DND-41 (cell line): ENCODE measurements around the gene RUNX1.

Experiments used
- ATAC-seq: fragments of 200-7000 bp; cut with Tn5 transposase; 3 replicates; pipeline ENCODE4 v1.9.1; 2021; ENCODE audit warnings: low read depth; ENCODE audit not compliant: insufficient read depth
- DNase-seq: peaks from one replicate; pipeline ENCODE4 v3.0.0-alpha.2; 2020
- H2AFZ ChIP-seq: 2 replicates; pipeline ENCODE4 v1.6.0; 2012; ENCODE audit warnings: low read depth, low read length
- H3K27ac ChIP-seq: 2 replicates; pipeline ENCODE4 v1.5.1; 2012; ENCODE audit warnings: low read length, inconsistent platforms
- H3K27me3 ChIP-seq: fragments of 200-600 bp; sonication (generic); 2 replicates; pipeline ENCODE4 v1.6.0; 2012; ENCODE audit warnings: low read length, mild to moderate bottlenecking, inconsistent platforms; ENCODE audit not compliant: insufficient read depth, poor library complexity
- H3K36me3 ChIP-seq: 2 replicates; pipeline ENCODE4 v1.5.1; 2012; ENCODE audit warnings: low read length, inconsistent platforms; ENCODE audit not compliant: insufficient read depth
- H3K4me1 ChIP-seq: 2 replicates; pipeline ENCODE4 v1.5.1; 2012; ENCODE audit warnings: mild to moderate bottlenecking, low read length; ENCODE audit not compliant: insufficient read depth
- H3K4me2 ChIP-seq: 2 replicates; pipeline ENCODE4 v1.6.0; 2012; ENCODE audit warnings: mild to moderate bottlenecking, moderate library complexity, low read length, inconsistent platforms; ENCODE audit not compliant: insufficient read depth
- H3K4me3 ChIP-seq, 2 experiments: fragments of 200-600 bp in 1 of 2; shearing (Covaris generic) in 1 of 2; 2 replicates each; pipeline ENCODE4 v1.5.1; 2012 to 2016; ENCODE audit warnings: inconsistent platforms in 2 of 2, low read length in 2 of 2, mild to moderate bottlenecking in 2 of 2, low read depth in 1 of 2, moderate library complexity in 1 of 2
- H3K79me2 ChIP-seq: 2 replicates; pipeline ENCODE4 v1.6.0; 2012; ENCODE audit warnings: low read length, inconsistent platforms; ENCODE audit not compliant: insufficient read depth
- H3K9ac ChIP-seq: 2 replicates; pipeline ENCODE4 v1.6.0; 2012; ENCODE audit warnings: low read depth, mild to moderate bottlenecking, inconsistent platforms, low read length, moderate library complexity
- H3K9me3 ChIP-seq: 2 replicates; pipeline ENCODE4 v1.5.1; 2012; ENCODE audit warnings: low read length, moderate library complexity, mild to moderate bottlenecking, inconsistent platforms; ENCODE audit not compliant: insufficient read depth, severe bottlenecking
- H4K20me1 ChIP-seq: 2 replicates; pipeline ENCODE4 v1.6.0; 2012; ENCODE audit warnings: low read length; ENCODE audit not compliant: insufficient read depth
- EZH2 ChIP-seq: IDR thresholded peaks from 3 replicates; pipeline ENCODE4 v1.6.1; 2012; ENCODE audit warnings: borderline replicate concordance, low read depth, mild to moderate bottlenecking, moderate library complexity, low read length, inconsistent platforms; ENCODE audit not compliant: severe bottlenecking
- TF ChIP-seq, protein P1 (sequence below): IDR thresholded peaks from 2 replicates; pipeline ENCODE4 v1.5.1; 2012; ENCODE audit warnings: borderline replicate concordance, low read length, moderate library complexity, mild to moderate bottlenecking; ENCODE audit not compliant: poor library complexity, severe bottlenecking; ENCODE audit errors: extremely low read depth

The RUNX1 gene

DNA sequence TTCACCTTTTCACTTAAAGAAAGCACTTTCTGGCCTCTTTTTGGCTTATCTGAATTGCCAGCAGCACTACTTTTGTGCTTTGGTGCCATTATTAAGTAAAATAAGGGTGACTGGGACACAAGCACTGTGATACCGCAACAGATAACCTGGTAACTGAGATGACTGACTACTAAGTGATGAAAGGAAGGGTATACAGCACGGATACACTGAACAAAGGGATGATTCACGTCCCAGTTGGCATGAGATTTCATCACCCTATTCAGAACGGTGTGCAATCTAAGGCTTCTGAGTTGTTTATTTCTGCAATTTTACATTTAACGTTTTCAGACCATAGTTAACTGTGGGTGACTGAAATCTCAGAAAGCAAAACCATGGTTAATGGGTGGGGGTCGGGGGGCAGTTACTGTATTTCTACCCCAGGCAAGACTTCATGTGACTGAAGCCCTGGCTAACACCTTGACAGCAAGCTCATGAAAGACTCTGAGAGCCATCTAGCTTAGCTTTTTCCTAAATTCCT lies 277.5 kb downstream of the RUNX1 start:
- H3K4me1 ChIP-seq, result no peaks in the 10 kb centered on the region
- no peaks in the 10 kb centered on the region for H3K9me3 ChIP-seq
- no peak overlapping the region for H3K4me3 ChIP-seq
- TF ChIP-seq, protein P1, sequence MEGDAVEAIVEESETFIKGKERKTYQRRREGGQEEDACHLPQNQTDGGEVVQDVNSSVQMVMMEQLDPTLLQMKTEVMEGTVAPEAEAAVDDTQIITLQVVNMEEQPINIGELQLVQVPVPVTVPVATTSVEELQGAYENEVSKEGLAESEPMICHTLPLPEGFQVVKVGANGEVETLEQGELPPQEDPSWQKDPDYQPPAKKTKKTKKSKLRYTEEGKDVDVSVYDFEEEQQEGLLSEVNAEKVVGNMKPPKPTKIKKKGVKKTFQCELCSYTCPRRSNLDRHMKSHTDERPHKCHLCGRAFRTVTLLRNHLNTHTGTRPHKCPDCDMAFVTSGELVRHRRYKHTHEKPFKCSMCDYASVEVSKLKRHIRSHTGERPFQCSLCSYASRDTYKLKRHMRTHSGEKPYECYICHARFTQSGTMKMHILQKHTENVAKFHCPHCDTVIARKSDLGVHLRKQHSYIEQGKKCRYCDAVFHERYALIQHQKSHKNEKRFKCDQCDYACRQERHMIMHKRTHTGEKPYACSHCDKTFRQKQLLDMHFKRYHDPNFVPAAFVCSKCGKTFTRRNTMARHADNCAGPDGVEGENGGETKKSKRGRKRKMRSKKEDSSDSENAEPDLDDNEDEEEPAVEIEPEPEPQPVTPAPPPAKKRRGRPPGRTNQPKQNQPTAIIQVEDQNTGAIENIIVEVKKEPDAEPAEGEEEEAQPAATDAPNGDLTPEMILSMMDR, result no peak
- no peak for TF ChIP-seq EZH2
- H3K27me3 ChIP-seq, result no peaks in the 10 kb centered on the region
- no peak overlapping the region for H3K9ac ChIP-seq
- no peak for DNase-seq
- no peak overlapping the region for H2AFZ ChIP-seq
- H3K79me2 ChIP-seq, result no peaks in the 10 kb centered on the region
- H3K36me3 ChIP-seq, result no peaks in the 10 kb centered on the region
- H3K27ac ChIP-seq, result no peak overlapping the region
- H3K4me2 ChIP-seq, result no peak overlapping the region
- H4K20me1 ChIP-seq, result no peaks in the 10 kb centered on the region
- no peak for ATAC-seq

DNA sequence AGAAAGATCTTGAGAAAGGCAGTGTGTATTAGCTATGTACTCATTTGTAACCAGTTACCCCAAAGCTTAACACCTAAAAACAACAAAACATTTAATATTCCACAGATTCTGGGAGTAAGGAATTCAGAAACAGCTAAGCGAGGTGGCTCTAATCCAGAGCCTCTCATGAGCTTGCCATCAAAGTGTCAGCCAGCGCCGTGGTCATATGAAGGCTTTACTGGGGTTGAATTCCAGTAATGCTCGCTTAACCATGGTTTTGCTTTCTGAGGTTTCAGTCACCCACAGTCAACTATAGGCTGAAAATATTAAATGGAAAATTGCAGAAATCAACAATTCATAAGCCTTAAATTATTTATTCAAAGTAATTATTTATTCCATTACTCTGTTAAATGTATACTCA lies 278.5 kb downstream of the RUNX1 start:
- no peak for ATAC-seq

DNA sequence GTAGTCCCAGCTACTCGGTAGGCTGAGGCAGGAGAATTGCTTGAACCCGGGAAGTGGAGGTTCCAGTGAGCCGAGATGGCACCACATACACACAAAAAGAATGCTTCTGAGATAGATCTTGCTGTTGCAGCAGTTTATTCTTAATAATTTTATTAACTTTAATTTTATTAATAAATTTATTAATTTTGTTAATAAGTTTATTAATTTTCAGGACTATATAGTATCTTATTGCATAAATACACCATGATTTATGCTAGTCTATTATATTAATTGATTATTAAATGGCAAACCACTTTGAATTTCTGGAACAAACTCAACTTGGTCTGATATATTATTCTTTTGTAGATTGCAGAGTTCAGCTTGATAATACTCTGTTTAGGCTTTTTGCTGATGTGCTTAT lies 280.8 kb downstream of the RUNX1 start:
- Histone ChIP-seq H3K36me3 (no peaks in the 10 kb centered on the region), H3K4me1 (no peaks in the 10 kb centered on the region), H3K4me3 (no peak overlapping the region), H4K20me1 (no peaks in the 10 kb centered on the region), H2AFZ (no peak overlapping the region), H3K79me2 (no peaks in the 10 kb centered on the region), H3K9ac (no peak overlapping the region), H3K9me3 (no peaks in the 10 kb centered on the region), H3K27me3 (no peaks in the 10 kb centered on the region), H3K4me2 (no peak overlapping the region), H3K27ac (no peak overlapping the region)
- TF ChIP-seq EZH2, result no peak
- TF ChIP-seq, protein P1, result no peak
- DNase-seq, result no peak
- ATAC-seq, result no peak

More for the DNA sequence above, 278.5 kb downstream of the RUNX1 start:
- no peaks in the 10 kb centered on the region for H4K20me1 ChIP-seq
- no peaks in the 10 kb centered on the region for H3K4me1 ChIP-seq
- H3K4me3 ChIP-seq, result no peak overlapping the region
- no peaks in the 10 kb centered on the region for H3K79me2 ChIP-seq
- no peak overlapping the region for H3K4me2 ChIP-seq
- no peaks in the 10 kb centered on the region for H3K27me3 ChIP-seq
- H3K36me3 ChIP-seq, result no peaks in the 10 kb centered on the region
- no peaks in the 10 kb centered on the region for H3K9me3 ChIP-seq
- TF ChIP-seq, protein P1, result no peak
- TF ChIP-seq EZH2, result no peak
- no peak for DNase-seq
- H2AFZ ChIP-seq, result no peak overlapping the region
- H3K27ac ChIP-seq, result no peak overlapping the region
- no peak overlapping the region for H3K9ac ChIP-seq

DNA sequence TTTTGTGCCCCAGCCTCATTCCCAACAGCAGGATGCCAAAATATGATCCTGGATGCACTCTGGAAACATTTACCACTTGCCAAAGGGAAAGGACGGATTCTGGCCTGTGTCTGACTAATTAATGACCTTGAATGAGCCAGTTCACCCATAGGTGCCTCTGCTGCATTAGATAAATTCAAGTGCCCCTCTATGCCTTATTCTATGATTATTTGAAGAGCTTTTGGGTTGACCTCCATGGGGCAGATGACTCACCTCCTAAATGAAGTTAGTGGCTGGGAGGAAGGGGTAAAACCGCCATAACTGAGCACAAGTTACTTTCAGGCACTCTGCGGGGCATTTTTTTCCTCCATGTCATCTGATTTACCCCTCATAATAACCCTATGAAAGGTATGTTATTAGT lies 282.2 kb downstream of the RUNX1 start:
- no peaks in the 10 kb centered on the region for H3K27me3 ChIP-seq
- no peaks in the 10 kb centered on the region for H3K9me3 ChIP-seq
- DNase-seq, result no peak
- H3K27ac ChIP-seq, result no peak overlapping the region
- H3K4me1 ChIP-seq, result no peaks in the 10 kb centered on the region
- no peak overlapping the region for H2AFZ ChIP-seq
- no peaks in the 10 kb centered on the region for H3K79me2 ChIP-seq
- H3K4me2 ChIP-seq, result no peak overlapping the region
- no peaks in the 10 kb centered on the region for H4K20me1 ChIP-seq
- H3K4me3 ChIP-seq, result no peak overlapping the region
- ATAC-seq, result no peak
- TF ChIP-seq, protein P1, result no peak
- no peak for TF ChIP-seq EZH2
- no peaks in the 10 kb centered on the region for H3K36me3 ChIP-seq
- H3K9ac ChIP-seq, result no peak overlapping the region
